Fibroblast of skin of scalp (primary cell): Measurements from ENCODE around the gene DTNA.

Experiments
- DNase-seq: peaks from one replicate; pipeline ENCODE4 v3.0.0-alpha.2; 2013

Gene DTNA

DNA sequence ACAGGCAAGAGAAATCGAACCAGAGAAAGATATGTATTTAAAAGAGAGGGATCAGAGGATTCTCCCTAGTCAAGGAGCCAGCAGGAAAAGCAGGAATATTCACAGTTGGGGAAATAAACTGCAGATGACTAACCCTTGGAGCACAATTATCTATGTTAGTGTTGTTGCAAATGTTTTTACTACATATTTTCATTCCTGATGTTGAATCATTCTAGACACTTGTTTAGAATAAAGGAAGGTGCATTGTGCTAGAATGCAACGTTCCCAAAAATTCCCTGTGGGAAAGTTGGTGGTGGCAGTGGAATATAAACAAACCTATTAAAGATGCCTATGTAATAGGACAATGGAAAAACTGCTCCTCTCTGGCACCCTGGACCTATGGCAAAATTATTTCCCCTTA, 63.3 kb downstream of the DTNA start:
- DNase-seq: peak; percentile 53

DNA sequence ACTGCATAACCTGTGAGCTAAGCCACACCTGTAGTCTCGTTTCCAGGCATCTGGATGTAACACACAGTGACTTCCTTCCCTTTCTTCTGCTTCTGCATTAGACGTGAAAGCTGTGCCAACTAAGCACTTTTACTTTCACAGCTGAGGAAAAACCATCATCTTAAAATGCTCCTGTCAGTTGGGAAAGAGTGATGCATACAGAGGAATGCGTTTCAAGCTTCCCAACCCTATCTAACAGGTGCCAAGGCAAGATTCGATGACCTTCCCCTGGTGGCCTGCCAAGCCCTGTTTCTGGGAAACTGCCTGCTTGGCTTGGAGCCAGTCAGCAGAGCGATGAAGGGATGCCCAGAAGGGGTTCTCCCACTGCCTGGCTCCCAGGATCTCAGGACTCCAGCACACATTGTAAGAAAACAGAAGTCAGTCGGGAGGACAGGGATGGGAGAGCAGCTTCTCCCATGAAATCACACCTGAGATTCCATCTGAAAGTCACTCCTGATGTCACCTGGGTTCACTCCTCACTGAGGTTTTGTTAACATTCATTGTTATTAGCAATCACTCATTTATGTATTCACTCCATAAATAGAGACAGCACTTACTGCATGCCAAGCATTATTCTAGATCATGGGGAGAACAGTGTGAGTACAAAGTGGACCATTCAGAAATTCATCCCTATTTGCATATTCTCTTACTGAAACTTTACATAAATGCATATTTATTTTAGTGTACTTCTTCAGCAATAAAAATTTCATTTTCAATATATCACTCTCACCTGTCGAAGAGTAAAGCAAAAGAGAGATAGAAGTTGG, 64.1 kb downstream of the DTNA start:
- DNase-seq: peak; percentile 21

DNA sequence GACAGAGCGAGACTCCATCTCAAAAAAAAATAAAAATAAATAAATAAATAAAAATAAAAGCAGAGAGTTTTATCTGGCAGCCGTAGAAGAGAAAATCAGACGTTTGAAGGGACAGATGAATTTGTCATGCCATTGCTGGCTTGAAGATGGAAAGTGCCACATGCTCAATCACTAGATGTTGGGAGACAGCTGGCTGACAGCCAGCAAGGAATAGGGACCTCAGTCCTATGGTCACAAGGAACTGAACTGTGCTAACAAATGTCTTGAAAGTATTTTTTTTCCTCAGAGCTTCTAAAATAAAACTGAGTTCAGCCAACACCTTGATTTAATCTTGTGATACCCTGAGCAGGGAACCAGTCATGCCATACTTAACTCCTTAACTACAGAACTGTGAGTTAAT, 65.4 kb downstream of the DTNA start:
- no peak for DNase-seq

DNA sequence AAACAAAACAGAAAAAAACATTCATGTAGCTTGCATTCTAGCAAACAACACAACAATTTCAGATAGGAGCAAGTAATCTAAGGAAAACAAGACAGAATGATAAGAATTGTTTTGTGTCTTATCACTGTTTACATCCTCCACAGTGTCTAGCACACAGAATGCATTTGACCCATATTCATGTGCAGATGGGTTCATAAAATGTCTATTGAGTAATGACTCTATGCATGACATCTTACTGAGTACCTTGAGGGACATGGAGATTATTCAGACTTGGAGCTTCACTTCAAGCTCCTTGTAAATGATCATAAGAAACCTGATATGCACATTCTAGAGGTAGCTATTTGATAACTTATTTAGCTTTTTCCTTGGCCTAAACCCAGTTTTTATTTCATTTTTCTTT, 69.0 kb downstream of the DTNA start:
- no peak for DNase-seq

DNA sequence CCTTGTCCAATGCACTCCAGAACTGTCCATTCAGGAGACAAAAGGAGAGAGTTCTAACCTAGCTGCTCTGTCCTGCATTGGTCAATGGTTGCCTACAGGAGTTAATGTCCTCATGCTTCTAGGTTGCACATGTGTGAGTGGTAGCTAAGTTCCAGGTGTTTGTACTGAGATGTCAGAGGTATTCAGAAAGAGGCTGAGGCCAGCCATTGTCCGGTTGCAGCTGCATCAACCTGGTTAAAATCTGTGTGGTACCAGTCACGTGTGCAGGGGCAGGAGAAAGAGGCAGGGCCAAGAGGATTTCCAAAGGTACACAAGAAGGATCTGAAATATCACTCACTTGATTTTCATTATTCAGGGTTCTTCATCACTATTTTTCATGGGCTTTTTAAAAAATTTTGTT, 70.8 kb downstream of the DTNA start:
- DNase-seq: no peak

DNA sequence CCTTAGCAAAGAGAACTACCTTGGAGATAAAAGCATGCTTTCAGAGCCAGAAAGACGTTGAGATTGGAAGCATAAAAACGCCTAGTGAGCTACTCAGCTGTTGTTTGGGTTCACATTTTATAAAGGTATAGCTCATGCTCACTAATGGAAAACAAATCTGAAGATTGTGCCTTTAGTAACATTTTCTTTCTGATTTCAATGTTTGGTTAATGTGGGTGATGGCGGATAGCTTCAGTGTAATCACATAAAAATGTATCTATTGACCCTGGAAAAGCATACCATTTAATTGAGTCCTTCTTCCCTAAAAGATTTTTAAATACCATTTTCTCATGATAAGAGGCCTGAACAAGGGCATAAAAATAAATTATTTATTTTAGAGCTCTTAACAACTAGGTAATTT, 73.4 kb downstream of the DTNA start:
- peak; percentile 55 for DNase-seq

DNA sequence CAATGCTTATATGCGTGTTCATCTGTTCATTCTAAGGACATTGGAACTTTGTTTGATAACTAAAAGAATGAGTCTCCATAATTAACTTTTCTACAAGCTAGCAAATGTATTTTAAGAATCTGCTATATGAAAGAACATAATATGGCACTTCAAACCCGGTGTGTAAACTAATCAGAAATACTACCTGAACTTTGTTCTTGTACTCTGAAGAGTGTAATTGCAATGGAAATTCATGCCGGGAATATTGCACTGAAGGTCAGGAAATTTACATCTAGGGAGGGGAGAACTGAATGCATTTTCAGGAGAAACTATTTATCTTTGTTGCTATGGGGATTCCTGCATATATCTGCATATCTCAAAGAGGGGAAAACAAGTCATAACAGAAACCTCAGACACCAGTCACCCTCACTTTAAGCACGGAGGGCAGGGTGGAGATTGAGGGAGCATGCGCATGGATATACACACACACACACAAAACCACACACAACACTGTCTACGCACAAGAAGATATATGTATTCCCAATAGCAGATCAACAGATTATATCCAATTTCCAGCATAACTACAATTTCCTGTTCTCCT, 76.2 kb downstream of the DTNA start:
- no peak for DNase-seq

DNA sequence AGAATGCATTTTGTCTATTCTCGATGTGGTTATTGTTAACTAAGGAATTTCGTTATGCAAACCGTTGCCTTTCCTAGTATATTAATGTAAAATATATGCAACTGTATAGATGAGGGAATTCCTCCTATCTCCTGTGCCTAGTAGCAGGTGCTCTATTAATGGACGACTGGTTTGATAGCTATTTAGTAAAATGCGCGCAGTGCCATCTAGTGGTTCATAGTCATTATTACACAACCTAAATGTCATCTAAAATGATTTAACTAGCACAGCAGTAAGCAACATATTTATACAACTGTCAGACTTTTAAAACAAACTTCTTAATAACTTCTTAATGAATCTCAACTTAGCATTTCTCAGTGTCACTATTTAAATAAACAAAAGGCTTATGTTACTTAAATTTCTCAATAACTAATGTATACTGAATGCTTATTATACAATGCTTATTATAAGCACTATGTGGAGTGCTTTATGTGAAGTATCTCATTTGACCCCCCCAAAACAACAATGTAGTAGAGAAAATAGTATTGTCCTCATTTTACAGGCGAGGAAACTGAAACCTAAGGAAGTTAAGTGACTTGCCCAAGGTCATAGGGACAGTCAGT, 77.9 kb downstream of the DTNA start:
- DNase-seq: peak; percentile 64

DNA sequence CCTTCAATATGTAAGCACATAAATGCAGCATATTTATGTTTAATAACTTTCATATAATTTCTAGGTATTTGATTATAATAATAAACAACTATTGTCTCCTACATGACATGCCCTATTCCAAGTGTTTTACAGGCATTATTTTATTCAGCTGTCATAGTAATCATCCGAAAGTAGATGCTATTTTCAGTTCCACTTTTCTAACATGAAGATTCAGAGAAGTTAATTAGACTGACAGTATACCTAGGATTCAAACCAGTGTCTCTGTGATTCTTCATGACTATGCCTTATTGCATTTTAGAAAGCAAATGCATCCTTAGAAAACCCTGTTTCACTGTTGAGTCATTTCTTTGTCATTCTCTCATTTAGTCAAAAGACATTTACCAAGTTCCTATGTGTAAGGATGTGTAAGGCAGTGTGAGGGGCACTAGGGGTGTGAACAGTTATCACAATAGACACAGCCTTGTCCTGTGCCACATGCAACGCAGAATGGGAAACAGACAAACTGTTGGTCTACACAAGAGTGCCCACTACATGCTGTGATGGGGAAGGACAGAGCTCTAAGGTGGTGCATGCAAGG, 79.8 kb downstream of the DTNA start:
- no peak for DNase-seq

DNA sequence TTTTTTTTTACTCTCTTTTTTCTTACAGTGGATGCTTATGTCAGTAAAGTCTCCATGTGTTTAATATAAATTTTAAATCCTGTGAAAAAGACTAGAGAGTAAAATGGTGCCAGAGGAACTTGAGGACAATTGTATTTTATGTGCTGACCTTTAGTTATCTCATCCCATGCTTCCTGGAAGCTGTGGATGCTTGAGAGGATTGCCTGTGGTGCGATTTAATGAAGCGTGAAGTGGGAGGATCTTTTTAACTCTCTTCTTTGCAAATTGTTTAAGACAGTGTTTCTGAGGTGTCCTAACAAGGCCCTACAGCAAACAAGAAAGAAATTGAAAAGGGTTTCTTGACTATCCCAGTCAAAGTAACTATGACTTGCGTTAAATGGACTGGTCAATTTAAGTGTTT, 84.2 kb downstream of the DTNA start:
- no peak for DNase-seq

DNA sequence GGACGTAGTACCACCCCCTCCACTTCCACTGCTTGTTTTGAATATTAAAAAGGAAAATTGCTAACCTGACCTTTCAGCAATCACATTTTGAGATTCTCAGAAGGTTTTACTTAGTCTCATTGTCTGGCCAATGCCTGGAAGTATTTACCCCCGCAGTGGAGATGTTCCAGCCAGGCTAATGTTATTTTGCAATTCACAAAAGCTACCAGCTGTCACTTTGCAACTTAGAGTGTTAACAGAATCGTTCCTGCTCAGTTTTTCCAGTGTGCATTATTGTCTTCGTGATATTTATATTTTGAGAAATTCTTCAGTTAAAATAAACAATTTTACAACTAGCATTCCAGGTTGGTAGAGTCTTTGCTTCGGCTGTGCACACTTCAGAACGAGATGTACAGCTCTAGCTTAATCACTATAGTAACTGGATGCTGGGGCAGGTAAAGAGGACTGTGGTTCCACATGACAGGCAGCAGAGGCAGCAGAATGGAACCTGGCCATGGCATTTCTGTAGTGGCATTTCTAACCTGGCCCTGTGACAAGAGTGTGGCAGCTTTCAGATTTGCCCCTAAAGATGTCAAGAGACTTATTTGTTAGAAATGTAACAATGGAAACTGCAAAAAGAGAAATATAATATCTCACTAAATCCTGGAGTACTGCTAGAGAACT, 85.1 kb downstream of the DTNA start:
- no peak for DNase-seq

DNA sequence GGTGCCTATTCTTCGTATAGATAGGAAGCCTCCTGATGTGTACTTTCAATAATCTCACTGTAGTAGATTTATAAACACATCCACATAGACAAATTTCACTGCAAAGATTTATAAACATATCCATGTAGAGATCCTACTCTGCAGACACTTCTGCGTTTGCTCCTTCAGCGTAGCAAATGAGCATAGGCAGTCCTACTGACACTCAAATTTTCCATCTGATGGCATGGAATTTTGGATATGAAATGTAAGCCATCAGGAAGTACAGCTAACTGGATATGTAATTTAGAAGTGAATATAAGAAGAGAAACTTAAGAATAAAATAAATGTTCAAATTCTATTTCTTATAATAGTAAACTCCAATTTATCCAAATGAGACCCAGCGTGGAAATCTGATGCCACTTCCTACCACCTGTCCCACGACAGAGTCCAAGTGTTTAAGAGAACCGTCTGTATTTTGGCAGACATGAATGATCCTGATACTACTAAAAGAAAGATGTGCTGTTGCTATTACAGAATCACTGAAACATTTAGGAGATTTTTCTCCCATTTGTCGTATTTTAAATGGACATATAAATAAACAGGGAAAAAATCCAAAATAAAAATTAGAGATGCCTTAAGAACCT, 86.0 kb downstream of the DTNA start:
- no peak for DNase-seq

DNA sequence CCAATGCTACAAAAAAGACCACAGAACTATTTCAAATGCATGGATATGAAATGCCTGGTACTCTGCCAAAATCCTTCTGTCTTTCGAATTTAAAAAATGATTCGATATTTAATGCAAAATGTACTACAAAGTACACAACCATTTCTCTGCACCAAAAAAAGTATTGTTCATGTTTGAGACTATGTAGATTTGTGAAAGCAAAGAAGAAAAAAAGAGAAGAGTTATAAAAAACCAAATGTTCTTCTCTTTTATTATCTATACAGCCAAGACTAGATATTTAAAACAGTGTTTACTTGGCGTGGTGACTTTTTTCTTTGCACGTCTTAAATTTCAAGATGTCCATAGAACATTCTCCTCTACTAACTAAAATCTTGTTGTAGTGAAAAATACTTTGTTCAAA, 89.2 kb downstream of the DTNA start:
- no peak for DNase-seq

DNA sequence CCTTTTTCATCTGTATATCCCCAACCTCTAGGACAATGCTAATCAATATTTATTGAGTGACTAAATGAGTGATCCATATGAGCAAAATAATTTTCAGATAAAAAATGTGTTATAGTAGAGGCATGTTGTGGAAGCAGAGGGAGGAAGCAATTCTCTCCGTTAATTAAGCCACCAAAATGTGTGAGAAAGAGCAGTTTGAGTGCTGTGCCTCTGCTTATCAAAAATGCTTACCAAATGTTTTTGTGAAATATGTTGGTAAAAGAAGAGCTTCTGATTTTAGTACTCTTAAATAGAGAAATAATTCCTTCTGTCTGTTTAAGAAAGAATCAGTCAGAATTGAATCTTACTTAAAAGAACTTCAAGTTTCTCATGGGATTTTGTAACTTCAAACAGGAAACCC, 90.3 kb downstream of the DTNA start:
- DNase-seq: no peak

DNA sequence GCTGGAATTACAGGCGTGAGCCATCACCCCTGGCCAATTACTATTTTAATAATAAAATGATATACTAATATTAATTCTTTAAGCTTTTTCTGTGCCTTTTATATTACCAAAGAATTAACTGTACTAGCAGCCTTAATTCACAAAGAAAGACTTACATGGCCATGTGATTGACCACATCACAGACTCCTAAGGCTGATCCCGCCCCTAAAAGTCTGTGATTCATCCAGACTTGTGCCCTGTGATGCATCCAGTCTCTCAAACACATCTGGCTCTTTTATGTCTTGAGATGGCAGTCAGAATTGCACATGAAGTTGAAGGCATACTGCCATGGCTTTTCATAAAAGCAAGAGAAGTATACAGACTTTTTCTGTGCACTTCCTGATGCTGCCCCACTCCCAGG, 91.7 kb downstream of the DTNA start:
- DNase-seq: peak; percentile 42

DNA sequence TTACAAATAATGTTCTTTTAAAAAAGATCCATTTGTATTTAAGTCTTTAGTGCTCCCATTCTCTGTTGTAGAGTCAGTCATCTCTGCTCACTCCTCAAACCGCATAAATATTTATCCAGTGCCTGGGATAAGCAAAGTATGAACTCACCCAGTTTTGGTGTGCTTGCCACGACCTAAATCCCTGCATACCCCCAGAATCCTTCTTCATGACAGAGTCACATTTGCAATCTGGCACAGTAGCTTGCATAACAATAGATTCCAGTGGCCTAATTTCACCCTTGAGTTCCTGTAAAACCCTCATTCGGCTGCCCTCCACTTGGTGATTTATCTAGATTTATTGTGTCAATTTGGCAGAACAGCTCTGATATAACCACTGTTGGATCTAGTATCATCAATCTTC, 92.9 kb downstream of the DTNA start:
- peak; percentile 6 for DNase-seq

DNA sequence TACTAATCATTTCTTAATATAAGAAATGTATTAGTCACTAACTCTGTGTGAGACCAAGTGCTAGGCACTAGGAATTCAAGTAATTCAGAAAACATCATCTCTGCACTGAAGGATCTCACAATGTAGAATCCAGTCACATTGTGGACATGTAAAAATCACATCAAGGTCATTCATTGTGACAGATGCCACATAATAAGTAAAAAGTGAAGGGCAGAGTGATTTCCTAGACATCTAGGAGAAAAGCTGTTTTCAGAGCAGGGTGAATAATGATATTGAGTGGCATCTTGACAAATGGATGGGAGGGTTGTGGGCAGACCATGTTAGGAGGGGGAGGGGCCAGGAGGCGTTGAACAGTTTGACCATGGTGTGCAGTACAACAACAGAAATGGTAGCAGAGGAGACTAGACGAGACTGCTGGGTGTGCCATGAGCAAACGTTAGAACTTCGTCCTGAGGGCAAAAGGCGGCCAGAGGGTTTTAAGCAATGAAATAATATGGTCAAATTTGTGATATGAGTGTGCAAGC, 93.8 kb downstream of the DTNA start:
- no peak for DNase-seq

DNA sequence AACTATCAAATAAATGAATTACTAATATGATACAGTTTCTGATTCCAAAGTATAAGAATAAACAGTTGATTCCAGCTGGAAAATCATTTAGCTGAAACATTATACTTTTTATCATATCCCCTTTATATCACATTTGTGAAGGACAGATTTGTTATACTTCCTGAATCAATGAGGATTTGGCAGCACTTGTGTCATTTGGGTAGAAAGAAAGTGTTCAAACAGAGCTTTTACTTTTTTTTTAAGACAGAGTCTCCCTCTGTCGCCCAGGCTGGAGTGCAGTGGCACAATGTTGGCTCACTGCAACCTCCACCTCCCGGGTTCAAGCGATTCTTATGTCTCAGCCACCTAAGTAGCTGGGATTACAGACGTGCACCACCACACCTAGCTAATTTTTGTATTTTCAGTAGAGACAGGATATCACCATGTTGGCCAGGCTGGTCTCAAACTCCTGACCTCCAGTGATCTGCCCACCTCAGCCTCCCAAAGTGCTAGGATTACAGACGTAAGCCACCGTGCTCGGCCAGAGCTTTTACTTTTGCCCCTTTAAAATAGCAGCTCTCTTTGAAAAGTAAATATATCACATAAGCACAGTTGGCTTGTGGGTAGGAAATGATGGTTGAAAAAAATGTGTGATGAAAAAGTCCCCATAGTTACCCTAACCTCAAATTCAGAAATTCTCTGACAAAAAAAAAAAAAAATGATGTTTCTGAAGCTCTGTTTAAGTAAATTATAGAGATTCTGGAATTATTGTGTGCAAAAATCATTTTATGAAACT, 95.2 kb downstream of the DTNA start:
- DNase-seq: no peak

DNA sequence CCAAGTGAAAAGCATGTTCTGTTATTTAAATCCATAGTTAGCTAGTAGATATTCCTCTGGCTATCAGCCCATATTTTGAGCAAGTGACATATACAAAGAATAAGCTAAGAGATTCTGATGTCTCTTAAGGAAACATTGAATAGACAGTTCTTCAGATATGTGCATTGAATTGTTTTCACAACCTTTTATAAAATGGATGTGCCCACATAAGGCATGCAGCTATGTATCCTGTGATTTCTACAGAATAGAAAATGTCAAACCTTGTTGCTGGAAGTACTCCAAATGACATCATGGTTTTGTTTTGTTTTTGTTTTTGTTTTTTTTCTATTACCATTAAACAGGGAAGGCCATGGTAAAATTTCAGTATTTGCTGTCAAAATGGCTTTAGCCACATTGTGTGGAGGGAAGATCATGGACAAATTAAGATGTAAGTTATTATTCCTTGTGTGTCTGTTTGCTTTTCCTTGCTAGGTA, 95.8 kb downstream of the DTNA start:
- DNase-seq: no peak

DNA sequence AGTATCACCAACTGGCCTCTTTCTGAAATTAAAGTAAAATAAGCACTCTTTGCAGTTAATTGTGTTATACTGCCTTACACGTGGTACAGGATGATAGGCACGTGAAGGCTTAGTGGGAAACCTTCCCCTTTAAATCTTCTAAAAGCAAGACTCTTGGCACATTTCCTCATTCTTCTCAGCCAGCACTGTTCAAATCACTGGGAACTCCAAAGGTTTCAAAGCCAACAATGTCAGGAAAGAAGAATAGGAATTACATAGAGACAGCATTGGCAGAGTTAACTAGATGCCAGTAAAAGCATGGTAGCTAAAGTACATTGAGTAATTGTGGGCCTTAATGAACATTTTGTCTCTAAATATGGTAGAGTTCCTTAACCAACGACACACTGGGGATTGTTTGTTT, 96.4 kb downstream of the DTNA start:
- DNase-seq: no peak

DNA sequence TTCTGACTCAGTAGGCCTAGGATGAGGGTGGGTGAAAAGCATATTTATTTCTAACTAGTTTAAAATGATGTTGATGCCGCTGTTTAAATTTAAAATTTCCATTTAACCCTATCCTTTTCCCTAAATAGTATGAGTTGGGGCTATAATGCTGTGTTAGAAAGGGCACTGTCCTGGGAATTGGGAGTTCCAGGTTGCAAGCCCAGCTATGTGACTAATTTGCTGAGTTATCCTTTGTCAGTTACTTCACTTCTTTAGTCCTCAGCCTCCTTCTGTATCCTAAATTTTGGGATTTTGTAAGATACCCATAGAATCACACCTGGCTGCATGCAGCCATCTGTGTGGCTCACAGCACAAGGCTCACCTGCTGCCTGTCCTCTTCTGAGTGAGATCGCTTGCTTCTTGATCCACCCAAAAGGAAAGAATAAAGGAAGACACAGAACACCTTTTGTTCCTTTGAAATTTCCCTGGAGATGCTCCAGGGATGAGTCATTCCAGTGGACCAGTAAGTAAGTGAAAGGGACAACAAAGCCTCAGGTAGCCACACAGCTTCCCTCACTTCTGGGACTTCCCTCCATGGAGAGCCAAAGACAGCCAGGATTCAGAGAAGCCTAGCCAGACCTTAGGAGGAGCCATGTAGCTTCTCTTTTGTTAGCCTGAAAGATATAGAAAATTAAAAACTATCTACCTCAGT, 97.2 kb downstream of the DTNA start:
- no peak for DNase-seq
